Activated T-helper 2 cell treated with anti-CD3 and anti-CD28 coated beads, Interferon-gamma antibody, Interleukin-2, Interleukin-4, amounts not matched to agents 10 μg/mL and 5 μg/mL and 100 μg/mL, durations not matched to agents 14 hours and 24 hours and 36 hours (primary cell): ENCODE results near the gene SLC22A7. TPM values are rescaled to one million over a fixed set of nuclear protein-coding genes. Genes with fewer than 3 reads are reported as not detected.

Experiments used
- total RNA-seq: library from RNA; stranded (reverse); gene quantifications from 2 replicates; pipeline ENCODE4 v1.2.3, GENCODE V29; 2022

Gene SLC22A7
- total RNA-seq, 1 donor from 2014 or later, result not detected

Other genes starting within 250 kb of the SLC22A7 start
- gene CUL7, start 244.4 kb upstream of the SLC22A7 start, total RNA-seq, result 26.0 and 27.3 TPM in 2 replicates
- 76.0 and 76.6 TPM in 2 replicates for gene MRPL2, start 238.8 kb upstream of the SLC22A7 start, total RNA-seq
- 11.7 and 14.1 TPM in 2 replicates for gene KLC4, start 238.6 kb upstream of the SLC22A7 start, total RNA-seq
- gene PTK7, start 221.9 kb upstream of the SLC22A7 start, total RNA-seq, result 3.7 TPM in 2 replicates
- gene SRF, start 127.0 kb upstream of the SLC22A7 start, total RNA-seq, result 50.9 and 52.0 TPM in 2 replicates
- gene CUL9, start 116.1 kb upstream of the SLC22A7 start, total RNA-seq, result 34.3 and 37.4 TPM in 2 replicates
- 70.5 and 76.7 TPM in 2 replicates for gene DNPH1, start 68.8 kb upstream of the SLC22A7 start, total RNA-seq
- 1.5 TPM in 2 replicates for gene TTBK1, start 54.8 kb upstream of the SLC22A7 start, total RNA-seq
- gene CRIP3, start 10.6 kb downstream of the SLC22A7 start, total RNA-seq, result 0.34 and 0.75 TPM in 2 replicates
- 11.5 and 13.2 TPM in 2 replicates for gene ZNF318, start 71.4 kb downstream of the SLC22A7 start, total RNA-seq
- 45.6 and 46.7 TPM in 2 replicates for gene ABCC10, start 129.3 kb downstream of the SLC22A7 start, total RNA-seq
- 2.1 and 2.5 TPM in 2 replicates for gene DLK2, start 157.3 kb downstream of the SLC22A7 start, total RNA-seq
- 36.0 and 42.7 TPM in 2 replicates for gene TJAP1, start 179.3 kb downstream of the SLC22A7 start, total RNA-seq
- gene LRRC73, start 212.1 kb downstream of the SLC22A7 start, total RNA-seq, result 0.11 and 0.21 TPM in 2 replicates
- gene YIPF3, start 218.7 kb downstream of the SLC22A7 start, total RNA-seq, result 51.7 and 59.0 TPM in 2 replicates
- 60.8 and 63.8 TPM in 2 replicates for gene POLR1C, start 218.8 kb downstream of the SLC22A7 start, total RNA-seq